ENCODE data around the gene TBC1D10B.

The TBC1D10B gene, protein sequence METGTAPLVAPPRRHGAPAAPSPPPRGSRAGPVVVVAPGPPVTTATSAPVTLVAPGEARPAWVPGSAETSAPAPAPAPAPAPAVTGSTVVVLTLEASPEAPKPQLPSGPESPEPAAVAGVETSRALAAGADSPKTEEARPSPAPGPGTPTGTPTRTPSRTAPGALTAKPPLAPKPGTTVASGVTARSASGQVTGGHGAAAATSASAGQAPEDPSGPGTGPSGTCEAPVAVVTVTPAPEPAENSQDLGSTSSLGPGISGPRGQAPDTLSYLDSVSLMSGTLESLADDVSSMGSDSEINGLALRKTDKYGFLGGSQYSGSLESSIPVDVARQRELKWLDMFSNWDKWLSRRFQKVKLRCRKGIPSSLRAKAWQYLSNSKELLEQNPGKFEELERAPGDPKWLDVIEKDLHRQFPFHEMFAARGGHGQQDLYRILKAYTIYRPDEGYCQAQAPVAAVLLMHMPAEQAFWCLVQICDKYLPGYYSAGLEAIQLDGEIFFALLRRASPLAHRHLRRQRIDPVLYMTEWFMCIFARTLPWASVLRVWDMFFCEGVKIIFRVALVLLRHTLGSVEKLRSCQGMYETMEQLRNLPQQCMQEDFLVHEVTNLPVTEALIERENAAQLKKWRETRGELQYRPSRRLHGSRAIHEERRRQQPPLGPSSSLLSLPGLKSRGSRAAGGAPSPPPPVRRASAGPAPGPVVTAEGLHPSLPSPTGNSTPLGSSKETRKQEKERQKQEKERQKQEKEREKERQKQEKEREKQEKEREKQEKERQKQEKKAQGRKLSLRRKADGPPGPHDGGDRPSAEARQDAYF

GRCh38 chr16:30370456-30371247, at the start of gene TBC1D10B:
Gene TBC1D10B, minus strand, starts transcription at chr16:30370494. Its CDS starts 311 bp downstream, at chr16:30370183.
- peak; percentile 99 for DNase-seq (ENCODE audit: low spot score)

DNA sequence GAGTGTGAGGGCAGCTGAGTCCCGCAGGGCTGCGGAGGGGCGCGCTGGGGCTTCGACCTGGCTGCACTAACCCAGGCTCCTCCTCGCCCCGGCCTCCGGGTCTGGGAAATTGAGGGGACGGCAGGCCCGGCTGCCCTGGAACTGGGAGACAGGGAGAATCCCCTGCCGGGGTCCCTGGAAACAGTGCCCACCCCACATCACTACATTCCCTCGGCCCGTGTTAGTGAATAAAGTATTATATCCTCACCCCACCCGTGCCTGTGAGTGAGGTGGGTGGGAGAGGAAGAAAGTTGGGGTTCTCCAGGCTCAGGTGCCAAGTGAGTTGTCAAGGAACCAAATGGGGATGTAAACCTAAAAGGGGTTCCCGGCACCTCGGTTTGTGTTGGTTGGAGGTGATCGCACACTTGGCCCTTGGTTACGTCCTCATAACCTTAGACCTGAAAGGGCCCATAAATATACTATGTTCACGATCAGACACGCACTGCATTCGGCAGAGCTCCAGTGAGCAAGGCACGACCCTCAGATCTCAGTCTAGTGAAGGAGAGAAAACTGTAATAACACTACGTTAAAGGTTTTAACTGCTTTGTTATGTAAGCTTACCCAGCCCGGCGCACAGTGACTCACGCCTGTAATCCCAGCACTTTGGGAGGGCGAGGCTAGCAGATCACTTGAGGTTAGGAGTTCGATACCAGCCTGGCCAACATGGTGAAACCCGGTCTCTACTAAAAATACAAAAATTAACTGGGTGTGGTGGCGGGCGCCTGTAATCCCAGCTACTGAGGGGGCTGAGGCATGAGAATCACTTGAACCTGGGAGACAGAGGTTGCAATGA, 48.3 kb upstream of the TBC1D10B start:
- DNase-seq (ENCODE audit: low spot score) = no peak

- DNase-seq (ENCODE audit: low spot score) = peak; percentile 84
These were observed 47.4 kb upstream of the TBC1D10B start for GRCh38 chr16:30417529-30418349.

GRCh38 chr16:30416624-30417528, 46.6 kb upstream of the TBC1D10B start:
- no peak for DNase-seq (ENCODE audit: low spot score)

DNA sequence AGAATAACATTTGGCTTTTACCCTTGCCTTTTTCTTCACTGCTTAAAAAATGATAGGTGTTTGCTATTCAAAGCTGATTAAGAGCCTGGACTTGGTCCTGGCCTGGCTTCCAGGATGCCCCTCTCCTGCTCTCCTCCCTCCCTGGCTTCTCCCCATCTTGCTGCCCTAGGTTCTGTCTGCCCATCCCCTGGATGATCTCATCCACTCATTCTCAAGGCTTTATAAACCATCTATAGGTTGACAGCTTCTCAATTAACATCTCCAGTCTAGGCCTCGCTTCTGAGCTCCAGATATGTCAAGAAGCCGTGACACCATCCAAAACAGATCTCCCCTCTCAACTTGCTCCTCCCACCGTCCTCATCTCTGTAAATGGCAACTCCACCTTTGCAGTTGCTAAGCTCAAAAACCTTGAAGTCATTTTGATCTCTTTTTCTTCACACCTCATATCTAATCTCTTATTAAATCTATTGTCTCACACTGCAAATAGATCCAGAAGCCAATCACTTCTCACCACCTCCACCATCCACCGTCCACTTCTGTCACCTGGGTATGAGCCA, 45.8 kb upstream of the TBC1D10B start:
- DNase-seq (ENCODE audit: low spot score) = no peak

DNA sequence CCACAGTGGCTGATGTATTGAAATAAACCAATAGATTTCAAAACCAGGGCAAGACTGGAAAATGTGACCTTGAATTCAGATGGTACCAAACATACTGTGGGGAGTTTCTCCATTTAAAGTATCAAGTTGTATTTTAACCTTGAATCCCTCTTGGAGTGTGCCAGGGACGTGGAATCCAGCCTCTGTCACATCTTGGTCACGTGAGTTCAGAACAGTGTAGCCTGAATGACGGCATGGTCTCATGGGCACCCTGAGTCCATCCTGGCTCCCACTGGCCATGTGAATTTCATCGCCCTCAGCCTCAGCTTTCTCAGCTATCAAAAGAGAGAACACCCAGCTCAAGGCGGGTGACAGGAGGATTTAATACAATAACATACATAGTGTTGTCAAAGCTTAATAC, 43.9 kb upstream of the TBC1D10B start:
- no peak for DNase-seq (ENCODE audit: low spot score)

DNA sequence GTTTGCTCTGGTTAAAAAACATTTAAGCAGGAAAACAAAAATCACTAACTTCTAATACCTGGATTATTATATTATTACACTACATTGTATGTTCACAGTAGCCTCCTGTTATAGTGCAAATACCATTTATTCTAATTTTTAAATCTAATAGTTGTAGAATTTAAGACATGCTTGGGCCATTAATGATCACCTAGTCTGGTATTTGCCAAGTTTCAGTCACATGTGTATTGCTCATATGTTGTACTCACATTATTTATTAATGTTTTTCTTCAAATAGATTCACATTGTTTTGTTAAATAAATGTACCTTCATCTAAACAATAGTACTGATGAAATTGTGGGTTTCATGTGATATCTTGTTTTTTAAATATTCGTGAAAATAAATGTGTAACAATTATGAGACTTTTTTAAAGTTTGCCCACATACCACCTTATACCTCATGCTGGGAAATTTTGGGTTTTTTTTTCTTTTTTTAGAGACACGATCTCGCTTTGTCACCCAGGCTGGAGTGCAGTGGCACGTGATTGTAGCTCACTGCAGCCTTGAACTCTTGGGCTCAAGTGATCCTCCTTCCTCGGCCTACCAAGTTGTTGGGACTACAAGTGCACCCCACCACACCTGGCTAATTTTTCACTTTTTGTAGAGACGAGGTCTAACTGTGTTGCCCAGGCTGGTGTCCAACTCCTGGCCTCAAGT, 43.0 kb upstream of the TBC1D10B start:
- no peak for DNase-seq (ENCODE audit: low spot score)

- DNase-seq (ENCODE audit: low spot score) = peak; percentile 84
These were observed 39.1 kb upstream of the TBC1D10B start for GRCh38 chr16:30409125-30410060.

DNA sequence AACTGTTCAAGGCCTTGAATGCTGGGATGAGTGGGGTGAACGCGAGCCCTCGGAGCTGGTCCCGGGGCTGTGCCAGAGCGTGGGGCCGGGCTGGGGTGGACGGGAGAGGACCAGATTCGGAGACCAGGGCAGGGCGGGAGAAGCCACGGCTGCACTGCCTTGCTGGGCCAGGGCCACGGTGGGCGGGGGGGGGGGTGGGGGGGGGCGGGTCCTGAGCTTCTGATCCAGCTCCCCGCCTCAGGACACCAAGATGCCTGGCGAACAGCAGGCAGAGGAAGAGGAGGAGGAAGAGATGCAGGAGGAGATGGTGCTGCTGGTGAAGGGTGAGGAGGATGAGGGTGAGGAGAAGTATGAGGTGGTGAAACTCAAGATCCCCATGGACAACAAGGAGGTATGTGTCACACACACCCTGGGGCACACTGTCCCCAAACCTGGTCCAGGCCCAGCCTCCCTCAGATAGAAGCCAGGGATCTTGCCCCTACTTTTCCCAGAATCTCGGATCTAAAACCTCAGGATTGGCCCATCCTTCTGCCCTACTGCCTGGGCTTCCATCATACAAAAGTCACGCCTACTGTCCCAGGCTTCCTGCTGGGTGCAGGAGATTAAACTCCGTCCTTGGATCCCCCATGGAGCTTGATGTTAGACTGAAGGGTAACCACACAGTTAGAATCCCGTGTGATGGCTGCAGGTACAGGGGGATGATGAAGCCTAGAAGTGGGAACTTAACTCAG, 37.7 kb upstream of the TBC1D10B start:
- DNase-seq (ENCODE audit: low spot score) = no peak

DNA sequence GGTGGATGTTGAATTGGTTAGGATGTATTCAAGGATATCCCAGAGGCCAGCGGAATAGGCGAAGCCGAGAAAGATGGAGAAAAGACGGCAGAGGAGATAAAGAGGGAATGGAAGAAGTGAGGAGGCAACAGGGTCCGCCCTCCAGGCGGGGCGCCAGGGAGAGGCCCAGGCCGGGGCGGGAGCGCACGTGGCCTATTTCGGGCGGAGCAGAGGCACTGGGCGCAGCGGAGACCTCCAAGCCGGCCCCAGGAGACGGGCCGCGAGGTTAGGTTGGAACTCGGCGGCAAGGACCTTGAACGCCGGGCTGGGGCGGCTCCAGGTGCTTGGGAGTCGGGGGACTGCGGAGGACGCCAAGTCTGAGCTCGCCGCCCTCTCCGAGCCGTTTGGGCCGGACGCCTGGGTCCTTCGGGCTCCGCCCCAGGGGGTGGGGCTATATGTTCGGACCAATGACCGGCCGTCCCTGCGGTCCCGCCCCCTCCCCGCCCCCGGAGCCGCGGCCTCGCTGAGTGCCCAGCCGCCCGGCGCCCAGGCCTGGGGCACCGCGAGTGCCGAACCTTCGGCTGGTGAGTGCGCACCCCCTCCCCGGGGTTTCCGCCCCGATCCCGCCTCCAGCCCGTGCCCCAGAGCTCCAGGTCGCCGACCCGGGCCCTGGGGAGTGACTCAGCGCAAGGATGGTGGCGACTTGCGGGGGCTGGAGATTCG, 37.0 kb upstream of the TBC1D10B start, which contains the start of gene ZNF771:
TSS of gene ZNF771 (plus strand) at position 505 of the 702 bp plus-strand sequence. CDS start 448 bp downstream, outside the sequence.
- peak; percentile 80 for DNase-seq (ENCODE audit: low spot score)

- no peak for DNase-seq (ENCODE audit: low spot score)
These were observed 36.5 kb upstream of the TBC1D10B start for GRCh38 chr16:30406795-30407101.

- no peak for DNase-seq (ENCODE audit: low spot score)
These were observed 31.6 kb upstream of the TBC1D10B start for GRCh38 chr16:30401768-30402425.

DNA sequence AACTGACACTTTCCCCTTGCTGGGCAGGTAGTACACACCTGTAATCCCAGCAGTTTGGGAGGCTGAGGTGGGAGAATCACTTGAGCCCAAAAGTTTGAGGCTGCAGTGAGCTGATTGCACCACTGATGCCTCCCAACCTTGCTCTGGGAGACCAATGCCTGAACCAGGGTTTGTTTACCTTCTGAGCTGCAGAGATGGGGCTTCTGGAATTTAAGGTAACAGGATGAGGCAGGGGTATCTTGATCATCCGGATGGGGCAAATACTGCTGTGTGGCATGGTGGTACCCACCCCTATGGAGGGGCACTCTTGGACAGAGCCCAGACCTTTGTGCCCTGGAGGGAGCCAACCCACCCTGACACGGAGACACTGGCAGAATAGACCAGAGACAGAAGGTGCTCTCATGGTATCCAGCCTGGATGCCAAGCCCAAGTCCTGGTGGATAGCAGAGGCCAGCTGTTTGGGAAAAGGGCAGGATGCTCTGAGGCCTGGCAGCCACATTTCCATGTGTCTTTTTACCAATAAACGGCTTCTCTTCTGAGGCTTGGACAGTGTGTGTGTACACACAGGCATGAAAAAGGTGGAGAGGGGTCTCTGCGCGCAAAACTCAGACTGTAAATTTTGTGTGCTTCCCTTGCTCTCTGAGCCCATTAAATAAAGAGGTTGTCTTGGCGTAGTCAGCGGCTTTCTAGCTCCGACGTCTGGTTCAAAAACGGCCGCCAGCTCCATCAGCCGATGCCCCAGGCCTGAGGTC, 29.3 kb upstream of the TBC1D10B start:
- DNase-seq (ENCODE audit: low spot score) = no peak

GRCh38 chr16:30398661-30399434, 28.6 kb upstream of the TBC1D10B start:
- DNase-seq (ENCODE audit: low spot score) = no peak

Data from HuH-7.5 (cell line).